Measurements from ENCODE around the gene GSTM3. TPM values are rescaled to one million over a fixed set of nuclear protein-coding genes. Genes with fewer than 3 reads are reported as not detected.
A peak's percentile ranks its signal among the peaks of the same experiment; 100 is the strongest.

The GSTM3 gene
- total and polyA plus RNA-seq, 3 donors from 2014 or later = 748 to 1,464 (median 769) TPM

GRCh38 chr1:109782514-109782913, 41.7 kb upstream of the GSTM3 start:
- peak overlapping the region in 1 of 2 donors; percentile 19 for H3K27ac ChIP-seq
- no peak for DNase-seq
- TF ChIP-seq POLR2A (IDR thresholded peaks at IDR 0.05) = no peak
- no peak for TF ChIP-seq CTCF (IDR thresholded peaks at IDR 0.05)
- H3K36me3 ChIP-seq (ENCODE audit: low read depth, missing control alignments) = no peaks in the 10 kb centered on the region
- no peaks in the 10 kb centered on the region for H3K27me3 ChIP-seq
- no peaks in the 10 kb centered on the region for H3K9me3 ChIP-seq
- intact Hi-C loops (cut with DNase I; ENCODE audit: low total_unique reads) = no loop called here
- H3K4me3 ChIP-seq = no peak overlapping the region
- peaks cover 2% of the 10 kb centered on the region for H3K4me1 ChIP-seq
- 82 to 83% methylated on average over 1 of the region's 1 CpG for WGBS, 2 donors

GRCh38 chr1:109781806-109782205, 41.0 kb upstream of the GSTM3 start:
- intact Hi-C loops (cut with DNase I; ENCODE audit: low total_unique reads) = no loop called here
- TF ChIP-seq CTCF (IDR thresholded peaks at IDR 0.05) = no peak
- WGBS, 2 donors = 90 to 91% methylated on average over 2 of the region's 2 CpGs

GRCh38 chr1:109780982-109781381, 40.1 kb upstream of the GSTM3 start:
- peaks cover 2% of the 10 kb centered on the region for H3K4me1 ChIP-seq
- no peak overlapping the region for H3K4me3 ChIP-seq
- 92 to 100% methylated on average over 1 of the region's 1 CpG for WGBS, 2 donors
- no peaks in the 10 kb centered on the region for H3K27me3 ChIP-seq
- no peak for TF ChIP-seq POLR2A (IDR thresholded peaks at IDR 0.05)
- no peak for TF ChIP-seq CTCF (IDR thresholded peaks at IDR 0.05)
- intact Hi-C loops (cut with DNase I; ENCODE audit: low total_unique reads) = no loop called here
- H3K36me3 ChIP-seq (ENCODE audit: low read depth, missing control alignments) = no peaks in the 10 kb centered on the region
- DNase-seq = no peak
- no peaks in the 10 kb centered on the region for H3K9me3 ChIP-seq
- H3K27ac ChIP-seq = no peak overlapping the region

More at GRCh38 chr1:109781806-109782205, 41.0 kb upstream of the GSTM3 start:
- DNase-seq = no peak
- peaks cover 2% of the 10 kb centered on the region for H3K4me1 ChIP-seq
- H3K36me3 ChIP-seq (ENCODE audit: low read depth, missing control alignments) = no peaks in the 10 kb centered on the region
- no peaks in the 10 kb centered on the region for H3K27me3 ChIP-seq
- no peaks in the 10 kb centered on the region for H3K9me3 ChIP-seq
- H3K27ac ChIP-seq = no peak overlapping the region
- H3K4me3 ChIP-seq = no peak overlapping the region

GRCh38 chr1:109777980-109778625, 37.3 kb upstream of the GSTM3 start:
- H3K27me3 ChIP-seq = no peaks in the 10 kb centered on the region
- H3K9me3 ChIP-seq = no peaks in the 10 kb centered on the region
- WGBS, 2 donors = 89 to 92% methylated on average over 9 of the region's 9 CpGs
- H3K27ac ChIP-seq = no peak overlapping the region
- H3K4me3 ChIP-seq = no peak overlapping the region
- peaks cover 5% of the 10 kb centered on the region for H3K4me1 ChIP-seq
- no peak for DNase-seq
- TF ChIP-seq CTCF (IDR thresholded peaks at IDR 0.05) (no peak), POLR2A (IDR thresholded peaks at IDR 0.05) (no peak)
- no peaks in the 10 kb centered on the region for H3K36me3 ChIP-seq (ENCODE audit: low read depth, missing control alignments)
- intact Hi-C loops (cut with DNase I; ENCODE audit: low total_unique reads) = loop anchor here (2.0 kb wide), 1 partner anchor 207 kb away; the partner anchor contains the start of gene AHCYL1

- WGBS, 2 donors = 75 to 89% methylated on average over 7 of the region's 7 CpGs
- Histone ChIP-seq H3K9me3 (no peaks in the 10 kb centered on the region), H3K27ac (no peak overlapping the region), H3K4me3 (no peak overlapping the region), H3K36me3 (ENCODE audit: low read depth, missing control alignments) (no peaks in the 10 kb centered on the region), H3K4me1 (peaks cover 5% of the 10 kb centered on the region), H3K27me3 (no peaks in the 10 kb centered on the region)
- no peak for DNase-seq
- intact Hi-C loops (cut with DNase I; ENCODE audit: low total_unique reads) = loop anchor here (2.0 kb wide), 1 partner anchor 207 kb away; the partner anchor contains the start of gene AHCYL1
- TF ChIP-seq POLR2A (IDR thresholded peaks at IDR 0.05) (no peak), CTCF (IDR thresholded peaks at IDR 0.05) (no peak)
These were observed 36.6 kb upstream of the GSTM3 start for GRCh38 chr1:109777436-109777835.
